Activated T-cell treated with anti-CD3 and anti-CD28 coated beads for 1 hour (primary cell): Measurements from ENCODE around the gene ARL4A.
A peak's percentile ranks its signal among the peaks of the same experiment; 100 is the strongest.
"Not testable (repeated sequence)": the region's sequence is repeated elsewhere in the genome, so short reads cannot be mapped to it uniquely, and the experiment has no call there.

Experiments
- DNase-seq: peaks from one replicate; pipeline ENCODE4 v3.0.0-alpha.2; 2020; ENCODE audit warnings: low read depth

The ARL4A gene

GRCh38 chr7:12686891-12687717 lies at the start of gene ARL4A:
TSS of gene ARL4A (plus strand) at chr7:12687633. CDS start at chr7:12688255, 622 bp downstream.
- peak; percentile 78 for DNase-seq

GRCh38 chr7:12637819-12638592 lies 49.4 kb upstream of the ARL4A start:
- no peak for DNase-seq

GRCh38 chr7:12638851-12639456 lies 48.5 kb upstream of the ARL4A start:
- DNase-seq = no peak

- no peak for DNase-seq
Measured at GRCh38 chr7:12640299-12641096, 46.9 kb upstream of the ARL4A start.

GRCh38 chr7:12641196-12641595 lies 46.2 kb upstream of the ARL4A start:
- no peak for DNase-seq

- DNase-seq = no peak
Measured at GRCh38 chr7:12642508-12642907, 44.9 kb upstream of the ARL4A start.

- no peak for DNase-seq
Measured at GRCh38 chr7:12643001-12643643, 44.3 kb upstream of the ARL4A start.

GRCh38 chr7:12643644-12644043 lies 43.8 kb upstream of the ARL4A start:
- DNase-seq = no peak

- not testable (repeated sequence) for DNase-seq
Measured at GRCh38 chr7:12645212-12645611, 42.2 kb upstream of the ARL4A start.

GRCh38 chr7:12646139-12646538 lies 41.3 kb upstream of the ARL4A start:
- no peak for DNase-seq

GRCh38 chr7:12647364-12648219 lies 39.8 kb upstream of the ARL4A start:
- no peak for DNase-seq

- DNase-seq = no peak
Measured at GRCh38 chr7:12648704-12649261, 38.6 kb upstream of the ARL4A start.

GRCh38 chr7:12649348-12649747 lies 38.1 kb upstream of the ARL4A start:
- DNase-seq = no peak

GRCh38 chr7:12650080-12650479 lies 37.4 kb upstream of the ARL4A start:
- no peak for DNase-seq

GRCh38 chr7:12653110-12653509 lies 34.3 kb upstream of the ARL4A start:
- no peak for DNase-seq

- no peak for DNase-seq
Measured at GRCh38 chr7:12653518-12653917, 33.9 kb upstream of the ARL4A start.

- no peak for DNase-seq
Measured at GRCh38 chr7:12655161-12655560, 32.3 kb upstream of the ARL4A start.

GRCh38 chr7:12660423-12660822 lies 27.0 kb upstream of the ARL4A start:
- not testable (repeated sequence) for DNase-seq

GRCh38 chr7:12660986-12661385 lies 26.4 kb upstream of the ARL4A start:
- not testable (repeated sequence) for DNase-seq

GRCh38 chr7:12661581-12661980 lies 25.9 kb upstream of the ARL4A start:
- DNase-seq = no peak
